Activated naive CD8-positive, alpha-beta T cell treated with anti-CD3 and anti-CD28 coated beads, Interleukin-2, amount 10 ng/mL, durations not matched to agents 7 days and 5 days (primary cell): ENCODE data around the gene BRIX1. TPM values are rescaled to one million over a fixed set of nuclear protein-coding genes. Genes with fewer than 3 reads are reported as not detected.

Source experiments
- ATAC-seq: fragments of 150-1000 bp; cut with Tn5 transposase; one replicate; pipeline ENCODE4 v1.10.0; 2021; ENCODE audit warnings: low read depth, moderate library complexity
- POLR2A ChIA-PET: fragments of 350-600 bp; sonication (Branson Sonifier 250); formaldehyde crosslinking; loops from one replicate; lab custom pipeline; 2021; ENCODE audit warnings: antibody characterized with exemption; lab: Charles Lee
- DNase-seq: peaks from one replicate; pipeline ENCODE4 v3.0.0; 2021
- H3K27ac Mint-ChIP-seq: one replicate; pipeline ENCODE4 v1.8.0; 2022; ENCODE audit warnings: mild to moderate bottlenecking, mixed read lengths
- H3K27me3 Mint-ChIP-seq: one replicate; pipeline ENCODE4 v1.8.0; 2022; ENCODE audit warnings: mild to moderate bottlenecking, moderate library complexity, mixed read lengths
- H3K36me3 Mint-ChIP-seq: one replicate; pipeline ENCODE4 v1.8.0; 2021; ENCODE audit warnings: mild to moderate bottlenecking, mixed read lengths
- H3K4me1 Mint-ChIP-seq: one replicate; pipeline ENCODE4 v1.8.0; 2021; ENCODE audit warnings: mixed read lengths
- H3K4me3 Mint-ChIP-seq: one replicate; pipeline ENCODE4 v1.8.0; 2022; ENCODE audit warnings: mild to moderate bottlenecking, moderate library complexity, mixed read lengths
- H3K9me3 Mint-ChIP-seq: one replicate; pipeline ENCODE4 v1.8.0; 2021; ENCODE audit warnings: mixed read lengths
- total RNA-seq, 2 experiments: library from RNA; stranded (reverse); gene quantifications; one replicate each; pipeline ENCODE4 v1.2.3, GENCODE V29; 2021

BRIX1 gene
- total RNA-seq, 2 experiments from 2014 or later, result 32.9 to 33.9 TPM

DNA sequence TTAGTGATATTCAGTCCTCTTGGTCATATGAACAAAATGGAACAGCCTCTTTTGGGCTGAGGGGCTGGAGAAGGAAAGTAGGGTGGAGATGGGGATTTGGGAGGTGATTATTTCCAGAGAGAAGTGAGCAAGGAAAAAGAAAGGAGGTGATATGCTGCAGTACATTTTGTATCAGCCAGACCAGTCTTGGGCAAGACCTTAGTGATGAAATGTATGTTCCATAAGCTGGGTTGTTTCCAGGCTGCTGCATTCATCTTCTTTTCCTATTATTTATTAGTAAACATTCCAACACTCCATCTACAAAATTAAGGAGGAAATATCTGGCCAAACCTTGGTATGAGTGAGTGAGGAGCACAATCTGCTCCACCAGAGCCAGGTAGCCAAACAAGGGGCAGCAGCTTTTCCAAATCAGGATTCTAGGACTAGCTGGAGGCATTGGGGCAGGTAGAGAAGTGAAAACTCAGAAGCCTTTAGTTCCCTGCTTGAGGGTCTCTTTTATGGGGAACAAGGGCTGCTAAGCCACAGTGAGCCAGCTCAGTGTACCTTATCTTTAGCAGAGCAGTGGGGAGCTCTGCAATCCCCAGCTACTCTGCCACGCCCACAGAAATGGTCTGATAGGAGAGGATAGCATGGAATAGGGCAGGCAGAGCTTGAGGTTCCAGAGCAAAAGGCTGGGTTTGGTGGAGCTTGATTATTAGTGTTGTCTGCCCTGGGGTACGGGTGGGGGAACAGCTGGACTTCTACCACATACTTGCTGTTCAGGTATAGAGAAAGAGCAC is 19.7 kb upstream of the BRIX1 start:
- DNase-seq, result no peak
- Mint-ChIP-seq H3K27me3 (no peaks in the 10 kb centered on the region), H3K36me3 (peaks cover 4% of the 10 kb centered on the region), H3K9me3 (no peaks in the 10 kb centered on the region), H3K4me1 (no peaks in the 10 kb centered on the region), H3K4me3 (no peak overlapping the region), H3K27ac (no peak overlapping the region)
- POLR2A ChIA-PET, result interaction anchor here (1.3 kb wide), 1 partner anchor 372 kb away, joined by 3 read pairs; no protein-coding TSS in a partner anchor
- no peak for ATAC-seq

GRCh38 chr5:34897646-34898045 is 17.9 kb upstream of the BRIX1 start:
- H3K27me3 Mint-ChIP-seq, result no peaks in the 10 kb centered on the region
- H3K27ac Mint-ChIP-seq, result no peak overlapping the region
- DNase-seq, result no peak
- no peak overlapping the region for H3K4me3 Mint-ChIP-seq
- no peaks in the 10 kb centered on the region for H3K9me3 Mint-ChIP-seq
- peaks cover 4% of the 10 kb centered on the region for H3K36me3 Mint-ChIP-seq
- H3K4me1 Mint-ChIP-seq, result no peaks in the 10 kb centered on the region
- no peak for ATAC-seq
- POLR2A ChIA-PET, result no interaction called here

GRCh38 chr5:34898258-34898895 is 17.1 kb upstream of the BRIX1 start:
- POLR2A ChIA-PET, result no interaction called here
- H3K27me3 Mint-ChIP-seq, result no peaks in the 10 kb centered on the region
- peaks cover 6% of the 10 kb centered on the region for H3K36me3 Mint-ChIP-seq
- H3K27ac Mint-ChIP-seq, result no peak overlapping the region
- no peaks in the 10 kb centered on the region for H3K9me3 Mint-ChIP-seq
- H3K4me3 Mint-ChIP-seq, result no peak overlapping the region
- peak; percentile 76 for ATAC-seq
- DNase-seq, result peak; percentile 46
- H3K4me1 Mint-ChIP-seq, result no peaks in the 10 kb centered on the region

DNA sequence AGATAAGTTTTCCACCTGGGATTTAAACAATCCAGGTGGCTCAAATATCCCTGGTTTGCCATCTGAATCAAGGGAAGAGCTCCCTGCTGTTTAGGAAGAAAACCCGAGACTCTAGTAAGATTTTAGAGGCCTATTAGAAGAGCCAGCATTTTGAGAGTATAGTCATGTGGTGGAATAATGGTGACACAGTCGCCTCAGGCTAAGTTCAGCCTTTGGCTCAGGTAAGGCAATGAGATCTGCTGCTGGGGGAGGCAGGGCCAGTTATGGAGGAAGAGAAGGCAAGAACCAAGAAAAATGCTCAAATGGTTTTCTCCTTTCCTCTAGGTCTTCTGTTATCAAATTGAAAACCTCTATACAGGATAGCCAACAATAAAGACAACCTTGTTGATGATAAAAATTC is 16.4 kb upstream of the BRIX1 start:
- no peaks in the 10 kb centered on the region for H3K4me1 Mint-ChIP-seq
- no peak overlapping the region for H3K27ac Mint-ChIP-seq
- no peaks in the 10 kb centered on the region for H3K27me3 Mint-ChIP-seq
- no peak for ATAC-seq
- H3K4me3 Mint-ChIP-seq, result no peak overlapping the region
- POLR2A ChIA-PET, result no interaction called here
- no peak for DNase-seq
- peaks cover 6% of the 10 kb centered on the region for H3K36me3 Mint-ChIP-seq
- no peaks in the 10 kb centered on the region for H3K9me3 Mint-ChIP-seq

DNA sequence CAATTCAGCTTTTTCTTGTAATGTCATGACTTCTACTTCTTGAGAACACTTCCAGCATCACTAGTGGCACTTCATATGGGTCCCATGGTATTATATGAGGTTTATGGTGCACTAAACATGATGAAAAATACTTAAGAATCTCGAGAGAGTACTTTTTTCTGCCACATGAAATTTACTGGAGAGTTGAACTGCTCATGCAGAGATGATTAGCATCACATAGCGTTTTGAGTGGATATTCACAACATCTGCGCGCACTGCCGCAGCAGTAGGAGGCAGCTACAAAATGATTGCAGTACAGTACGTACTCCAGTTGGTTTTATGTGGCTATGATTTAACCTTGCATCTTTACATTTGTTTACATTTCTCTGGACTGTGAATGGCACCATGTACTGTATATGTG is 14.9 kb upstream of the BRIX1 start:
- H3K4me3 Mint-ChIP-seq, result no peak overlapping the region
- H3K27me3 Mint-ChIP-seq, result no peaks in the 10 kb centered on the region
- no peaks in the 10 kb centered on the region for H3K4me1 Mint-ChIP-seq
- DNase-seq (no peak), ATAC-seq (no peak)
- H3K36me3 Mint-ChIP-seq, result peaks cover 10% of the 10 kb centered on the region
- no peaks in the 10 kb centered on the region for H3K9me3 Mint-ChIP-seq
- POLR2A ChIA-PET, result no interaction called here
- no peak overlapping the region for H3K27ac Mint-ChIP-seq

GRCh38 chr5:34903260-34903659 is 12.3 kb upstream of the BRIX1 start:
- POLR2A ChIA-PET, result interaction anchor here (1.3 kb wide), 1 partner anchor 12 kb away, joined by 4 read pairs; the partner anchor contains the start of genes BRIX1 and RAD1
- H3K27ac Mint-ChIP-seq, result peak overlapping the region; percentile 2
- no peaks in the 10 kb centered on the region for H3K4me1 Mint-ChIP-seq
- ATAC-seq, result no peak
- no peaks in the 10 kb centered on the region for H3K27me3 Mint-ChIP-seq
- H3K36me3 Mint-ChIP-seq, result peaks cover 8% of the 10 kb centered on the region
- H3K9me3 Mint-ChIP-seq, result no peaks in the 10 kb centered on the region
- no peak for DNase-seq
- H3K4me3 Mint-ChIP-seq, result no peak overlapping the region

- Mint-ChIP-seq H3K4me3 (no peak overlapping the region), H3K9me3 (no peaks in the 10 kb centered on the region), H3K27ac (no peak overlapping the region), H3K4me1 (peaks cover 4% of the 10 kb centered on the region), H3K27me3 (no peaks in the 10 kb centered on the region), H3K36me3 (peaks cover 15% of the 10 kb centered on the region)
- no peak for DNase-seq
- no peak for ATAC-seq
- POLR2A ChIA-PET, result no interaction called here
Measured at GRCh38 chr5:34905564-34905963, 9.9 kb upstream of the BRIX1 start.

- H3K9me3 Mint-ChIP-seq, result no peaks in the 10 kb centered on the region
- peaks cover 25% of the 10 kb centered on the region for H3K36me3 Mint-ChIP-seq
- POLR2A ChIA-PET, result interaction anchor here (1.8 kb wide), 1 partner anchor 16 kb away, joined by 4 read pairs; the partner anchor contains the start of gene DNAJC21
- no peaks in the 10 kb centered on the region for H3K27me3 Mint-ChIP-seq
- DNase-seq (no peak), ATAC-seq (no peak)
- H3K27ac Mint-ChIP-seq, result no peak overlapping the region
- no peak overlapping the region for H3K4me3 Mint-ChIP-seq
- H3K4me1 Mint-ChIP-seq, result peaks cover 28% of the 10 kb centered on the region
Measured at GRCh38 chr5:34913072-34913471, 2.4 kb upstream of the BRIX1 start.

GRCh38 chr5:34914671-34915138 is 806 bp upstream of the BRIX1 start:
- POLR2A ChIA-PET, result interaction anchor here (0.6 to 6.2 kb wide), 8 partner anchors 9 to 1238 kb away, joined by 3 to 108 read pairs (median 4); partner anchors contain the start of genes DNAJC21 and TTC23L
- Mint-ChIP-seq H3K4me3 (no peak overlapping the region), H3K27ac (no peak overlapping the region), H3K36me3 (peaks cover 22% of the 10 kb centered on the region), H3K27me3 (no peaks in the 10 kb centered on the region), H3K9me3 (no peaks in the 10 kb centered on the region), H3K4me1 (peaks cover 28% of the 10 kb centered on the region)
- ATAC-seq, result peak; percentile 2
- no peak for DNase-seq

GRCh38 chr5:34915856-34916192 is 313 bp downstream of the BRIX1 start:
- Mint-ChIP-seq H3K4me1 (peaks cover 25% of the 10 kb centered on the region), H3K4me3 (no peak overlapping the region), H3K9me3 (no peaks in the 10 kb centered on the region), H3K27me3 (no peaks in the 10 kb centered on the region), H3K27ac (no peak overlapping the region), H3K36me3 (peaks cover 21% of the 10 kb centered on the region)
- POLR2A ChIA-PET, result interaction anchor here (1.0 to 6.2 kb wide), 9 partner anchors 8 to 1235 kb away, joined by 3 to 108 read pairs (median 4); partner anchors contain the start of genes DNAJC21 and TTC23L
- ATAC-seq (no peak), DNase-seq (no peak)

DNA sequence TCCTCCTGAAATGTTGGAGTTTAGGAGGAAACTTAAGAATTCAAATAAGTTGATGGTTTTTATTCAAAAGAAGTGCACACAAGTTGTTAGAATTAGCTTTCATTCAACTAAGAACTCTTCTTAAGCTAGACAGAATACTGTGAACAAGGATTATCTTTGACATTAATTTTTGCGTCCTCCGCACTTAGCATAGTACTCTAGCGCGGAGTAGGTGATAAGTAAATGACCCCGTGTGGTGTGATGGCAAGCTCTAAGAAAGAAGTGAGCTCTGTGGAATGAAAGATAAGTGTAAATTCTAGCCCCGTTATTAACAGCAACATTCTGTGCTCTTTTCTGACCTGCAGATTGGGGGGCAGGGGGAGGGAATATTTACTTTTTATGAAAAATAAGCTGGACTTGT is 1.0 kb downstream of the BRIX1 start:
- no peak for ATAC-seq
- Mint-ChIP-seq H3K36me3 (peaks cover 15% of the 10 kb centered on the region), H3K27me3 (no peaks in the 10 kb centered on the region), H3K4me3 (no peak overlapping the region), H3K27ac (no peak overlapping the region), H3K4me1 (peaks cover 26% of the 10 kb centered on the region), H3K9me3 (no peaks in the 10 kb centered on the region)
- POLR2A ChIA-PET, result interaction anchor here (1.7 to 6.2 kb wide), 2 partner anchors 12 to 18 kb away, joined by 5 to 108 read pairs; partner anchors contain the start of gene DNAJC21
- no peak for DNase-seq

GRCh38 chr5:34918025-34918424 is 2.5 kb downstream of the BRIX1 start:
- DNase-seq (no peak), ATAC-seq (no peak)
- Mint-ChIP-seq H3K4me3 (no peak overlapping the region), H3K36me3 (peaks cover 18% of the 10 kb centered on the region), H3K4me1 (peaks cover 27% of the 10 kb centered on the region), H3K27me3 (no peaks in the 10 kb centered on the region), H3K9me3 (no peaks in the 10 kb centered on the region), H3K27ac (no peak overlapping the region)
- POLR2A ChIA-PET, result interaction anchor here (6.2 kb wide), 1 partner anchor 11 kb away, joined by 108 read pairs; the partner anchor contains the start of gene DNAJC21

- DNase-seq, result no peak
- H3K4me1 Mint-ChIP-seq, result peaks cover 31% of the 10 kb centered on the region
- H3K9me3 Mint-ChIP-seq, result no peaks in the 10 kb centered on the region
- no peak for ATAC-seq
- H3K27ac Mint-ChIP-seq, result no peak overlapping the region
- no peak overlapping the region for H3K4me3 Mint-ChIP-seq
- H3K36me3 Mint-ChIP-seq, result peaks cover 23% of the 10 kb centered on the region
- H3K27me3 Mint-ChIP-seq, result no peaks in the 10 kb centered on the region
- POLR2A ChIA-PET, result interaction anchor here (6.2 kb wide), 1 partner anchor 10 kb away, joined by 108 read pairs; the partner anchor contains the start of gene DNAJC21
Measured at GRCh38 chr5:34919077-34919476, 3.6 kb downstream of the BRIX1 start.
